ENCODE measurements around the gene SRCIN1. TPM values are rescaled to one million over a fixed set of nuclear protein-coding genes. Genes with fewer than 3 reads are reported as not detected.
"Not testable (repeated sequence)": the region's sequence is repeated elsewhere in the genome, so short reads cannot be mapped to it uniquely, and the experiment has no call there.

Gene SRCIN1
- total RNA-seq, 1 donor from 2014 or later = 0.05 TPM

DNA sequence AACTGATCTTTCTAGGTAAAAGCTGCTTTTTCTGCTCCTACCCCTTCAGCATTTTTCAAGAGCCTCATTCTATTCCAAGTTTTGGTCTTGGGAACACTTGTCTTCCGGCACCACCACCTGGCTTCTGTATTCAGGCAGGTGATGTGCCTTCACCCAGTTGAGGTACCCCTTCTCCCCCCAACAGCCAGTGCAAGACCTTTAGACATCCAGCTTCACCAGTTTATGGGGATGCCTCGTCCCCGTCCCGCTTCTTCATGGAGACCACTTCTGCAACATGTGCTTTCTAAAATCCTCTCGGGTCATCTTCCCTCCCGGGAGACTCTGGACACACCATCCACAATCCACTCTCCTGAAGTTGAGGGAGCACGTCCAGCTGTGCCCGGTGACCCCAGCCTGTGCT lies 69.9 kb downstream of the SRCIN1 start:
- Mint-ChIP-seq H3K4me1 (ENCODE audit: unreplicated experiment) (no peaks in the 10 kb centered on the region), H3K36me3 (ENCODE audit: unreplicated experiment) (no peaks in the 10 kb centered on the region), H3K27me3 (ENCODE audit: unreplicated experiment) (peaks cover 31% of the 10 kb centered on the region), H3K9me3 (ENCODE audit: unreplicated experiment) (no peaks in the 10 kb centered on the region), H3K27ac (ENCODE audit: unreplicated experiment) (no peak overlapping the region), H3K4me3 (ENCODE audit: unreplicated experiment) (no peak overlapping the region)
- DNase-seq (ENCODE audit: extremely low spot score, unreplicated experiment) = no peak
- TF ChIP-seq CTCF (IDR thresholded peaks at IDR 0.05) = no peak

DNA sequence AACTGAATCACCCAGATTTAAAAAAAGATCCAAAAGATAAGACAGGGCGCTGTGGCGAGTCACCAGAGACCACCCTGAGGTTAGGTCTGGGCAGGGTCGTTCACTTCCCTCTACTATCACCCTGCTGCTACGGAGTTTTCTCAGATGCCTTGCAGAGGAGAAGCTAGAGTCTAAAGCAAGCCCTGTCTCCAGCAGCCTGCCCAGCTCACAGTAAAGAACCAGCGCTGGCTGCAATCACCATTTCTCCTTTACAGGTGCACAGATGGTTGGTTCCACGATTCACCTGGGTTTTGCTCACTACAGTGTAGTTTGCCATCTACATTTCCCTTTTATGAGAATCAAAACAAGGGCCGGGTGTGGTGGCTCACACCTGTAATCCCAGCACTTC lies 71.3 kb downstream of the SRCIN1 start:
- TF ChIP-seq CTCF (IDR thresholded peaks at IDR 0.05) = no peak
- no peak overlapping the region for H3K4me3 Mint-ChIP-seq (ENCODE audit: unreplicated experiment)
- H3K9me3 Mint-ChIP-seq (ENCODE audit: unreplicated experiment) = no peaks in the 10 kb centered on the region
- H3K27me3 Mint-ChIP-seq (ENCODE audit: unreplicated experiment) = peaks cover 40% of the 10 kb centered on the region
- DNase-seq (ENCODE audit: extremely low spot score, unreplicated experiment) = no peak
- H3K4me1 Mint-ChIP-seq (ENCODE audit: unreplicated experiment) = no peaks in the 10 kb centered on the region
- H3K27ac Mint-ChIP-seq (ENCODE audit: unreplicated experiment) = no peak overlapping the region
- H3K36me3 Mint-ChIP-seq (ENCODE audit: unreplicated experiment) = no peaks in the 10 kb centered on the region

DNA sequence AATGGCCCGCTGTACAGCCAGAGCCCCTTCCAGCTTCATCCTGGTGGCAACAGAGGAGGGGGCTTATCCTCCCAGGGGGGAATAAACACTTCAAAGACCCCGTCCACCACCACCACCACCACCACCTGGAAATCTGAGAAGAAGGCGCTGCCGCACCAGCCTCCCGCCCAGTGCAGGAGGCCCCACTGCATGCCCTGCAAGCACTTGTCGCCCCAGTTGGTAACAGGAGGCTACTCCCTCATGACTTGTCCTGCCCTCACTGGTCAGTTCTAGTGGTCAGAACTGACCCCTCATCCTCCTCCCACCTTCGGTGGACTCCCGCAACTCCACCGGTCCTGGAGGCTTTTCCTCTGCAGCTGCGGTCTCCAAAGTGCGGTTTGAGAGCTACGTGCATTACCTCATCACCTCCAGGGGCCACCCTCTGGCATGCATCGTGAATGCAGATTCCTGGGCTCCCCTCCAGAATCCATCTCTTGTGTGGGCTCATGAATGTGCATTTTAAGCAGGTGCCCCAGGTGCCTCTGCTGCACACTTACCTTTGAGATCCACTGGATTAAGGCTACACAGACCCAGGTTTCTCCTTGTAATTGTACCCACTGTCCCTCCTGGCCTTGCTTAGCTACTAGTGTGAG lies 71.8 kb downstream of the SRCIN1 start:
- no peak overlapping the region for H3K27ac Mint-ChIP-seq (ENCODE audit: unreplicated experiment)
- H3K36me3 Mint-ChIP-seq (ENCODE audit: unreplicated experiment) = no peaks in the 10 kb centered on the region
- TF ChIP-seq CTCF (IDR thresholded peaks at IDR 0.05) = no peak
- no peak for DNase-seq (ENCODE audit: extremely low spot score, unreplicated experiment)
- no peaks in the 10 kb centered on the region for H3K4me1 Mint-ChIP-seq (ENCODE audit: unreplicated experiment)
- H3K9me3 Mint-ChIP-seq (ENCODE audit: unreplicated experiment) = no peaks in the 10 kb centered on the region
- H3K4me3 Mint-ChIP-seq (ENCODE audit: unreplicated experiment) = no peak overlapping the region
- peaks cover 40% of the 10 kb centered on the region for H3K27me3 Mint-ChIP-seq (ENCODE audit: unreplicated experiment)

DNA sequence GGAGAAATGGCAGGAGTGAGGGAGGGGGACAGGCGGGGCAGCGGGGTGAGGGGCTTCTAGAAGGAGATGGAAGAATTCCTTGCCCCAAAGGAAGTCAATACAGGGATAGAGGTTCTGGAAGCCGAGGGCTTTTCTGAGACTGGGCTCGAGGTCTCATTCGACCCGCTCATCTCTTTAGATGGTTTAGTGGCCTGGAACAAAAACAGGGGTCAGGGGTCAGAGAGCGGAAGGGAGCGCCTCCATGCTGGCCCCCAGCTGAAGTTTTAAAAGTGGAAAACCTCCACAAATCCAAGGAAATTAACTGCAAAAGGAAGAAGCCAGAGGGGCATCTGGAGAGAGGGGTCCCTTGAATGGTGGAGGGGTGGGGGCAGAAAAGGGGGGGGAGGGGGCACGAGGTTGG lies 72.5 kb downstream of the SRCIN1 start:
- H3K36me3 Mint-ChIP-seq (ENCODE audit: unreplicated experiment) = no peaks in the 10 kb centered on the region
- H3K27me3 Mint-ChIP-seq (ENCODE audit: unreplicated experiment) = peaks cover 47% of the 10 kb centered on the region
- H3K4me3 Mint-ChIP-seq (ENCODE audit: unreplicated experiment) = no peak overlapping the region
- H3K9me3 Mint-ChIP-seq (ENCODE audit: unreplicated experiment) = no peaks in the 10 kb centered on the region
- no peak overlapping the region for H3K27ac Mint-ChIP-seq (ENCODE audit: unreplicated experiment)
- no peak for TF ChIP-seq CTCF (IDR thresholded peaks at IDR 0.05)
- H3K4me1 Mint-ChIP-seq (ENCODE audit: unreplicated experiment) = no peaks in the 10 kb centered on the region
- DNase-seq (ENCODE audit: extremely low spot score, unreplicated experiment) = no peak

DNA sequence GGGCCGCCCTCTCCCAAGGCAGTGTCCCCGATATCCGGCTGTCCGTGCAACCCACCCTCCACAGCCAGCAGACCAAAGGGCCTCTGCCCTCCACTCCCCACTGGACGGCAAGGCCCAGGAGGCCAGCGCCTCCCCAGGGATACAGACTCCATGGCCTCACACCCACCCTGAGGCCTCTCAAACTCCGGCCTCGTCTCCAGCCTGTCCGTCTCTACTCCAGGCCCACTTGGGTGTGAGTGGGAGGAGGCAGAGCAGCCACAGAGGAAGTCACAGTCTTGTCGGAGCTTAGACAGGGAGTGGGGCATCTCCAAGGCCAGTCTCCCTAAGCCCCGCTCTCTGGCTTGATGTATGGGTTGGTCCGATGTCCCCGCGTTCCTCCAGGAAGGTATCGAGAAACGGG lies 73.3 kb downstream of the SRCIN1 start:
- no peaks in the 10 kb centered on the region for H3K36me3 Mint-ChIP-seq (ENCODE audit: unreplicated experiment)

GRCh38 chr17:38531761-38532160 lies 74.0 kb downstream of the SRCIN1 start:
- H3K27me3 Mint-ChIP-seq (ENCODE audit: unreplicated experiment) = peaks cover 54% of the 10 kb centered on the region
- not testable (repeated sequence) for H3K4me3 Mint-ChIP-seq (ENCODE audit: unreplicated experiment); H3K27ac Mint-ChIP-seq (ENCODE audit: unreplicated experiment); DNase-seq (ENCODE audit: extremely low spot score, unreplicated experiment); H3K36me3 Mint-ChIP-seq (ENCODE audit: unreplicated experiment); H3K4me1 Mint-ChIP-seq (ENCODE audit: unreplicated experiment); H3K9me3 Mint-ChIP-seq (ENCODE audit: unreplicated experiment)

More for the DNA sequence above, 73.3 kb downstream of the SRCIN1 start:
- no peak for DNase-seq (ENCODE audit: extremely low spot score, unreplicated experiment)
- peaks cover 55% of the 10 kb centered on the region for H3K27me3 Mint-ChIP-seq (ENCODE audit: unreplicated experiment)
- H3K4me3 Mint-ChIP-seq (ENCODE audit: unreplicated experiment) = no peak overlapping the region
- H3K4me1 Mint-ChIP-seq (ENCODE audit: unreplicated experiment) = no peaks in the 10 kb centered on the region
- no peaks in the 10 kb centered on the region for H3K9me3 Mint-ChIP-seq (ENCODE audit: unreplicated experiment)
- H3K27ac Mint-ChIP-seq (ENCODE audit: unreplicated experiment) = no peak overlapping the region
- TF ChIP-seq CTCF (IDR thresholded peaks at IDR 0.05) = no peak

DNA sequence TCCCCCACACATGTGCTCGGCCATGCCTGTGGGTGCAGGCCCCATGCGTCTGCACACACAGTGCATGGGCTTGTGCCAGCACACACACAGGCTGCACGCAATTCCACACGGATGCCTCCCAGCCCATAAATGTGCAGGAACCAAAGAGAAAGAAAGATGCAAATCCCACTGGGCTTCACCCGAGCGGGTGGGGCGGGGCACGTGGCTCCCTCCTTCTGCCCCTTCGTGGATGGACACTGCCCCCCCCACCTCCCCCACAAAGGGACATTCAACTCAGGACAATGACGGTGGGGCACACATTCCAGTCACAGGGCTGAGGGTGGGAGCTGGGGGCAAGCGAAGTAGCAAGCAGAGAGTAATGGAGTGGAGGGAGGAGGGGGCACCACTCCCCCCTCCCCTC lies 74.9 kb downstream of the SRCIN1 start:
- H3K27me3 Mint-ChIP-seq (ENCODE audit: unreplicated experiment) = peaks cover 49% of the 10 kb centered on the region
- H3K4me3 Mint-ChIP-seq (ENCODE audit: unreplicated experiment); H3K36me3 Mint-ChIP-seq (ENCODE audit: unreplicated experiment); DNase-seq (ENCODE audit: extremely low spot score, unreplicated experiment); H3K9me3 Mint-ChIP-seq (ENCODE audit: unreplicated experiment); H3K4me1 Mint-ChIP-seq (ENCODE audit: unreplicated experiment); H3K27ac Mint-ChIP-seq (ENCODE audit: unreplicated experiment): not testable (repeated sequence)

- not testable (repeated sequence) for H3K9me3 Mint-ChIP-seq (ENCODE audit: unreplicated experiment)
Observed at GRCh38 chr17:38528141-38528540, 77.6 kb downstream of the SRCIN1 start.

More at GRCh38 chr17:38528141-38528540, 77.6 kb downstream of the SRCIN1 start:
- H3K27ac Mint-ChIP-seq (ENCODE audit: unreplicated experiment); H3K4me3 Mint-ChIP-seq (ENCODE audit: unreplicated experiment); H3K36me3 Mint-ChIP-seq (ENCODE audit: unreplicated experiment); H3K4me1 Mint-ChIP-seq (ENCODE audit: unreplicated experiment); DNase-seq (ENCODE audit: extremely low spot score, unreplicated experiment): not testable (repeated sequence)
- H3K27me3 Mint-ChIP-seq (ENCODE audit: unreplicated experiment) = peaks cover 35% of the 10 kb centered on the region

Data from osteocyte (in vitro differentiated cells).